ENCODE data around the gene OR6F1.

GRCh38 chr1:247748041-247748440 lies 31.6 kb upstream of the OR6F1 start, which contains the start of gene OR14A2:
- TF ChIP-seq CTCF (conservative IDR thresholded peaks at IDR 0.05 in 1 of 2, IDR thresholded peaks at IDR 0.05 in 1 of 2; ENCODE audit: low read depth in 1 of 2, low read length in 2 of 2) (no peak), EZH2 (IDR thresholded peaks at IDR 0.05; ENCODE audit: low read length, missing control alignments) (no peak)
